ENCODE data around the gene NR1H3. TPM values are rescaled to one million over a fixed set of nuclear protein-coding genes. Genes with fewer than 3 reads are reported as not detected.

Gene NR1H3
- total and polyA plus RNA-seq, 2 experiments from 2014 or later: 4.9 to 7.2 TPM

GRCh38 chr11:47239852-47240251, 17.9 kb upstream of the NR1H3 start:
- Histone ChIP-seq H3K9ac (no peak overlapping the region), H3K9me3 (ENCODE audit: low read depth) (no peaks in the 10 kb centered on the region)
- in situ Hi-C loops (cut with MboI): no loop called here

DNA sequence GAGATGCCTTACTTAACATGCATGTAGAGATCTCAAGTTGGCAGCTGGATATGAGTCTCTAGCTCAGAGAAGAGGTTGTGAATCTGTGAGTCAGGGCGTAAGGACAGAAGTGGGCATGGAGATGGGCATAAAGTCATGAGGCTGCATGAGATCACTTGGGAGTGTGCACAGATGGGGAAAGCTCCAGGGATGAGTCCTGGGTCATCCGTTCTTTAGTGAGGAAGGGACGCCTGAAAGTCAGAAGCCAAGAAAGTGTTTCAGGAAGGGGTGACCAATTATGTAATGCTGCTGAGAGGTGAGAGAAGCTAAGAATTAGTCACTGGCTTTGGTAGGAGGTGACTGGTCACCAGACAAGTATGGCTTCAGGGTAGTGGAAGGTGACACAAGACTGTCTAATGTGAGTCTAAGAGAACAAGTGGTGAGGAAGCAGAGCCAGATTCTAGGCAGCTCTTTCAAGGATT, 15.9 kb upstream of the NR1H3 start:
- no peaks in the 10 kb centered on the region for H4K20me1 ChIP-seq (ENCODE audit: insufficient read depth)
- in situ Hi-C loops (cut with MboI): no loop called here
- H3K9ac ChIP-seq: peak overlapping the region; percentile 14; the same call in 1 of the 2 replicates
- peaks cover 37% of the 10 kb centered on the region for H3F3A ChIP-seq (ENCODE audit: insufficient read depth)
- 10 to 13% methylated on average over 3 of the region's 3 CpGs for WGBS, 2 experiments (ENCODE audit: low coverage in 1 of 2, low lambda C conversion rate in 2 of 2, missing lambda C conversion rate in 2 of 2)
- H3K27me3 ChIP-seq (replicated peaks; ENCODE audit: insufficient read depth): no peaks in the 10 kb centered on the region
- no peak overlapping the region for H3K4me2 ChIP-seq (ENCODE audit: unreplicated experiment)
- no peak for TF ChIP-seq EZH2 (IDR thresholded peaks at IDR 0.05; ENCODE audit: insufficient read depth, poor library complexity, severe bottlenecking)
- TF ChIP-seq EZH2phosphoT487 (IDR thresholded peaks at IDR 0.05; ENCODE audit: insufficient read depth, low read depth): no peak
- peaks cover under 1% of the 10 kb centered on the region; the same call in 1 of the 2 replicates for H3K79me2 ChIP-seq (ENCODE audit: insufficient read depth)
- DNase-seq: peak; percentile 91
- peaks cover 18% of the 10 kb centered on the region for H3K4me1 ChIP-seq (ENCODE audit: insufficient read depth)
- H3K4me3 ChIP-seq: no peak overlapping the region
- no peaks in the 10 kb centered on the region for H3K9me3 ChIP-seq (ENCODE audit: low read depth)
- peak overlapping the region; percentile 72 for H3K27ac ChIP-seq
- peaks cover 22% of the 10 kb centered on the region for H3K36me3 ChIP-seq (ENCODE audit: low read depth)
- no peaks in the 10 kb centered on the region for H3K9me2 ChIP-seq (ENCODE audit: insufficient read depth)
- H2AFZ ChIP-seq: no peak overlapping the region

More at GRCh38 chr11:47239852-47240251, 17.9 kb upstream of the NR1H3 start:
- Histone ChIP-seq H3K4me1 (ENCODE audit: insufficient read depth) (peaks cover 27% of the 10 kb centered on the region), H3K79me2 (ENCODE audit: insufficient read depth) (no peaks in the 10 kb centered on the region), H3K4me3 (no peak overlapping the region), H3K4me2 (ENCODE audit: unreplicated experiment) (no peak overlapping the region), H4K20me1 (ENCODE audit: insufficient read depth) (no peaks in the 10 kb centered on the region), H3K27ac (no peak overlapping the region), H2AFZ (no peak overlapping the region), H3K9me2 (ENCODE audit: insufficient read depth) (no peaks in the 10 kb centered on the region), H3K36me3 (ENCODE audit: low read depth) (peaks cover 22% of the 10 kb centered on the region), H3F3A (ENCODE audit: insufficient read depth) (peaks cover 44% of the 10 kb centered on the region), H3K27me3 (replicated peaks; ENCODE audit: insufficient read depth) (no peaks in the 10 kb centered on the region)
- TF ChIP-seq EZH2phosphoT487 (IDR thresholded peaks at IDR 0.05; ENCODE audit: insufficient read depth, low read depth): no peak
- TF ChIP-seq EZH2 (IDR thresholded peaks at IDR 0.05; ENCODE audit: insufficient read depth, poor library complexity, severe bottlenecking): no peak
- no peak for DNase-seq
- 97% methylated on average over 10 of the region's 10 CpGs for WGBS, 2 experiments (ENCODE audit: low coverage in 1 of 2, low lambda C conversion rate in 2 of 2, missing lambda C conversion rate in 2 of 2)

GRCh38 chr11:47242596-47243192, 15.1 kb upstream of the NR1H3 start:
- TF ChIP-seq EZH2 (IDR thresholded peaks at IDR 0.05; ENCODE audit: insufficient read depth, poor library complexity, severe bottlenecking) (no peak), EZH2phosphoT487 (IDR thresholded peaks at IDR 0.05; ENCODE audit: insufficient read depth, low read depth) (no peak)
- no peak overlapping the region for H3K9ac ChIP-seq
- WGBS, 2 experiments (ENCODE audit: low coverage in 1 of 2, low lambda C conversion rate in 2 of 2, missing lambda C conversion rate in 2 of 2): 92 to 94% methylated on average over 18 to 21 of the region's 21 CpGs

GRCh38 chr11:47243454-47243853, 14.3 kb upstream of the NR1H3 start:
- Histone ChIP-seq H4K20me1 (ENCODE audit: insufficient read depth) (no peaks in the 10 kb centered on the region), H3K9me3 (ENCODE audit: low read depth) (no peaks in the 10 kb centered on the region), H3K4me3 (no peak overlapping the region), H3K4me2 (ENCODE audit: unreplicated experiment) (no peak overlapping the region), H3K36me3 (ENCODE audit: low read depth) (peaks cover 17% of the 10 kb centered on the region), H2AFZ (no peak overlapping the region), H3K27me3 (replicated peaks; ENCODE audit: insufficient read depth) (no peaks in the 10 kb centered on the region), H3K9ac (no peak overlapping the region), H3F3A (ENCODE audit: insufficient read depth) (peaks cover 36% of the 10 kb centered on the region), H3K27ac (no peak overlapping the region), H3K4me1 (ENCODE audit: insufficient read depth) (peaks cover 18% of the 10 kb centered on the region), H3K9me2 (ENCODE audit: insufficient read depth) (no peaks in the 10 kb centered on the region), H3K79me2 (ENCODE audit: insufficient read depth) (peaks cover 13% of the 10 kb centered on the region)
- TF ChIP-seq EZH2 (IDR thresholded peaks at IDR 0.05; ENCODE audit: insufficient read depth, poor library complexity, severe bottlenecking) (no peak), EZH2phosphoT487 (IDR thresholded peaks at IDR 0.05; ENCODE audit: insufficient read depth, low read depth) (no peak)
- in situ Hi-C loops (cut with MboI): no loop called here
- WGBS, 2 experiments (ENCODE audit: low coverage in 1 of 2, low lambda C conversion rate in 2 of 2, missing lambda C conversion rate in 2 of 2): 98% methylated on average over 4 of the region's 4 CpGs
- no peak for DNase-seq

More at GRCh38 chr11:47242596-47243192, 15.1 kb upstream of the NR1H3 start:
- Histone ChIP-seq H3K4me3 (no peak overlapping the region), H2AFZ (no peak overlapping the region), H3K27me3 (replicated peaks; ENCODE audit: insufficient read depth) (no peaks in the 10 kb centered on the region), H3F3A (ENCODE audit: insufficient read depth) (peaks cover 36% of the 10 kb centered on the region), H3K27ac (peak overlapping the region; percentile 72), H3K4me2 (ENCODE audit: unreplicated experiment) (no peak overlapping the region), H3K4me1 (ENCODE audit: insufficient read depth) (peaks cover 18% of the 10 kb centered on the region), H3K9me3 (ENCODE audit: low read depth) (no peaks in the 10 kb centered on the region), H3K79me2 (ENCODE audit: insufficient read depth) (peaks cover 8% of the 10 kb centered on the region), H4K20me1 (ENCODE audit: insufficient read depth) (no peaks in the 10 kb centered on the region), H3K36me3 (ENCODE audit: low read depth) (peaks cover 22% of the 10 kb centered on the region), H3K9me2 (ENCODE audit: insufficient read depth) (no peaks in the 10 kb centered on the region)
- in situ Hi-C loops (cut with MboI): no loop called here
- no peak for DNase-seq

All from GM23248 (cell line).